T-cell (primary cell): Measurements from ENCODE around the gene RIPOR2. TPM values are rescaled to one million over a fixed set of nuclear protein-coding genes. Genes with fewer than 3 reads are reported as not detected.
A peak's percentile ranks its signal among the peaks of the same experiment; 100 is the strongest.

ENCODE experiments used
- ATAC-seq, 4 experiments: fragments of 200-7000 bp in 3 of 4; fragments of 150-1000 bp in 1 of 4; cut with Tn5 transposase; replicated peaks in 1 of 4; 1 replicate in 3 of 4; 2 replicates in 1 of 4; pipeline ENCODE4 v1.10.0; 2021; ENCODE audit warnings: moderate library complexity in 3 of 4, mild to moderate bottlenecking in 2 of 4, moderate number of reproducible peaks in 1 of 4
- CTCF ChIA-PET, 2 donors: fragments of 300-600 bp; sonication (Branson Sonifier 250); formaldehyde crosslinking; loops; one replicate each; lab custom pipeline; 2022; ENCODE audit warnings: antibody characterized with exemption in 2 of 2; lab: Charles Lee
- POLR2A ChIA-PET, 2 donors: fragments of 300-600 bp; sonication (Branson Sonifier 250); formaldehyde crosslinking; loops; one replicate each; lab custom pipeline; 2022; ENCODE audit warnings: antibody characterized with exemption in 2 of 2; lab: Charles Lee
- DNase-seq, 35 experiments: peaks; one replicate each; pipeline versions ENCODE4 v3.0.0 to v3.0.0-alpha.2; 2013 to 2023
- H3K27ac ChIP-seq: one replicate; pipeline ENCODE4 v1.5.1; 2013; ENCODE audit warnings: low read length
- H3K27me3 ChIP-seq, 2 experiments: replicated peaks in 1 of 2; 1 replicate in 1 of 2; 2 replicates in 1 of 2; pipeline versions ENCODE4 v1.6.1 to v1.7.0; 2013; ENCODE audit warnings: low read length in 1 of 2, mixed read lengths in 1 of 2; ENCODE audit not compliant: control insufficient read depth in 2 of 2, insufficient read depth in 2 of 2; ENCODE audit errors: extremely low read depth in 1 of 2
- H3K36me3 ChIP-seq, 2 donors: 1 replicate in 1 of 2; 2 replicates in 1 of 2; pipeline versions ENCODE4 v1.6.1 to v1.7.0; 2013; ENCODE audit warnings: low read length in 1 of 2; ENCODE audit not compliant: control insufficient read depth in 2 of 2, insufficient read depth in 1 of 2; ENCODE audit errors: extremely low read depth in 1 of 2
- H3K4me1 ChIP-seq, 2 experiments: 1 replicate in 1 of 2; 2 replicates in 1 of 2; pipeline versions ENCODE4 v1.6.1 to v1.7.0; 2013; ENCODE audit warnings: low read length in 2 of 2, mixed read lengths in 1 of 2; ENCODE audit not compliant: insufficient read depth in 2 of 2, control insufficient read depth in 1 of 2; ENCODE audit errors: extremely low read depth in 1 of 2
- H3K4me3 ChIP-seq, 2 donors: 1 replicate in 1 of 2; 2 replicates in 1 of 2; pipeline versions ENCODE4 v1.5.1 to v1.7.0; 2013; ENCODE audit warnings: mild to moderate bottlenecking in 2 of 2, low read length in 1 of 2, moderate library complexity in 1 of 2; ENCODE audit not compliant: control insufficient read depth in 1 of 2; ENCODE audit errors: extremely low read depth in 1 of 2
- H3K9me3 ChIP-seq: 2 replicates; pipeline ENCODE4 v1.7.0; 2013
- H3K27ac Mint-ChIP-seq, 2 donors: one replicate each; pipeline ENCODE4 v1.8.0; 2020 to 2021; ENCODE audit warnings: mild to moderate bottlenecking in 2 of 2, mixed read lengths in 2 of 2
- H3K27me3 Mint-ChIP-seq, 2 donors: one replicate each; pipeline ENCODE4 v1.8.0; 2021 to 2022; ENCODE audit warnings: mixed read lengths in 2 of 2
- H3K36me3 Mint-ChIP-seq: one replicate; pipeline ENCODE4 v1.8.0; 2021; ENCODE audit warnings: mixed read lengths
- H3K4me1 Mint-ChIP-seq, 3 donors: one replicate each; pipeline ENCODE4 v1.8.0; 2020 to 2022; ENCODE audit warnings: mixed read lengths in 3 of 3, mild to moderate bottlenecking in 1 of 3
- H3K4me3 Mint-ChIP-seq, 3 donors: one replicate each; pipeline ENCODE4 v1.8.0; 2020 to 2022; ENCODE audit warnings: mild to moderate bottlenecking in 3 of 3, mixed read lengths in 3 of 3, moderate library complexity in 3 of 3
- H3K9me3 Mint-ChIP-seq, 3 donors: one replicate each; pipeline ENCODE4 v1.8.0; 2020 to 2022; ENCODE audit warnings: mixed read lengths in 3 of 3
- whole genome bisulfite sequencing: methylation state at CpG from one replicate; pipeline ENCODE4 v1.1.5; 2013; ENCODE audit warnings: missing lambda C conversion rate; ENCODE audit not compliant: insufficient coverage; 5-methylcytosine and 5-hydroxymethylcytosine counted together
- total RNA-seq, 35 experiments: library from RNA in 6 of 35; stranded (reverse) in 6 of 35; fragments of 120-200 nt in 1 of 35; gene quantifications; one replicate each; pipeline versions ENCODE4 v1.2.1 to v1.2.4 and lab custom pipeline; 2013 to 2026

The RIPOR2 gene
- total RNA-seq, 5 donors from 2014 or later (not counting 1 experiment from before 2014, with no cell fraction given), result 381 to 480 (median 441) TPM

- DNase-seq (no peak), ATAC-seq (no peak)
- H3K4me3 Mint-ChIP-seq, result peak overlapping the region; percentile 15 to 50 (median 29)
- POLR2A ChIA-PET, result interaction anchor here in 1 of 2 donors (0.6 kb wide), 1 partner anchor 272 kb away, joined by 14 read pairs; no protein-coding TSS in a partner anchor
- Histone ChIP-seq H3K4me1 (peaks cover 38 to 61% of the 10 kb centered on the region in 2 experiments), H3K36me3 (peaks cover 0 to 76% of the 10 kb centered on the region in 2 donors), H3K9me3 (no peaks in the 10 kb centered on the region), H3K27me3 (no peaks in the 10 kb centered on the region), H3K27ac (peak overlapping the region; percentile 8), H3K4me3 (no peak overlapping the region)
- CTCF ChIA-PET, result interaction anchor here in 1 of 2 donors (1.0 kb wide), 1 partner anchor 125 kb away, joined by 3 read pairs; no protein-coding TSS in a partner anchor
- H3K9me3 Mint-ChIP-seq, result no peaks in the 10 kb centered on the region
- peak overlapping the region; percentile 15 to 88 for H3K27ac Mint-ChIP-seq
- H3K36me3 Mint-ChIP-seq, result peaks cover 43% of the 10 kb centered on the region
- H3K27me3 Mint-ChIP-seq, result no peaks in the 10 kb centered on the region
- WGBS, result no CpG with 5 or more reads among the region's 1 CpG
- H3K4me1 Mint-ChIP-seq, result peaks cover 85 to 91% (median 88%) of the 10 kb centered on the region in 3 donors
Measured at GRCh38 chr6:24893342-24893850, 42.4 kb downstream of the RIPOR2 start.

GRCh38 chr6:24891004-24891403 is 44.8 kb downstream of the RIPOR2 start:
- 94% methylated on average over 2 of the region's 3 CpGs for WGBS

GRCh38 chr6:24890471-24890870 is 45.3 kb downstream of the RIPOR2 start:
- CTCF ChIA-PET, result interaction anchor here in 1 of 2 donors (0.9 to 1.3 kb wide), 2 partner anchors 101 to 127 kb away, joined by 4 read pairs; no protein-coding TSS in a partner anchor
- peaks cover 0 to 72% of the 10 kb centered on the region in 2 donors for H3K36me3 ChIP-seq

More at GRCh38 chr6:24891004-24891403, 44.8 kb downstream of the RIPOR2 start:
- Histone ChIP-seq H3K4me3 (no peak overlapping the region), H3K9me3 (no peaks in the 10 kb centered on the region), H3K4me1 (peaks cover 57 to 58% of the 10 kb centered on the region in 2 experiments), H3K27ac (peak overlapping the region; percentile 28), H3K27me3 (no peaks in the 10 kb centered on the region), H3K36me3 (peaks cover 0 to 73% of the 10 kb centered on the region in 2 donors)
- Mint-ChIP-seq H3K4me3 (peak overlapping the region in 2 of 3 donors; percentile 6 to 57), H3K9me3 (no peaks in the 10 kb centered on the region), H3K36me3 (peaks cover 48% of the 10 kb centered on the region), H3K4me1 (peaks cover 91 to 93% (median 92%) of the 10 kb centered on the region in 3 donors), H3K27me3 (no peaks in the 10 kb centered on the region), H3K27ac (peak overlapping the region; percentile 71 to 77)
- POLR2A ChIA-PET, result interaction anchor here (0.6 to 0.9 kb wide), 5 partner anchors 8 to 176 kb away, joined by 3 to 4 read pairs (median 3); no protein-coding TSS in a partner anchor
- CTCF ChIA-PET, result interaction anchor here in 1 of 2 donors (0.9 to 1.3 kb wide), 3 partner anchors 35 to 127 kb away, joined by 4 read pairs; no protein-coding TSS in a partner anchor
- DNase-seq (no peak), ATAC-seq (peak in 2 of 4 experiments; percentile 23 to 42)

GRCh38 chr6:24888715-24889370 is 46.9 kb downstream of the RIPOR2 start:
- DNase-seq, result no peak
- Mint-ChIP-seq H3K4me3 (peak overlapping the region in 2 of 3 donors; percentile 41 to 56), H3K36me3 (peaks cover 49% of the 10 kb centered on the region), H3K9me3 (no peaks in the 10 kb centered on the region), H3K4me1 (peaks cover 84 to 95% (median 87%) of the 10 kb centered on the region in 3 donors), H3K27me3 (no peaks in the 10 kb centered on the region), H3K27ac (peak overlapping the region; percentile 56 to 88)
- peaks cover 45 to 53% of the 10 kb centered on the region in 2 experiments for H3K4me1 ChIP-seq
- WGBS, result no CpG with 5 or more reads among the region's 5 CpGs
- H3K4me3 ChIP-seq, result no peak overlapping the region
- no peaks in the 10 kb centered on the region for H3K27me3 ChIP-seq
- H3K36me3 ChIP-seq, result peaks cover 0 to 60% of the 10 kb centered on the region in 2 donors
- H3K9me3 ChIP-seq, result no peaks in the 10 kb centered on the region
- peak in 1 of 4 experiments; percentile 62 for ATAC-seq
- H3K27ac ChIP-seq, result peak overlapping the region; percentile 28
- ChIA-PET POLR2A (interaction anchor here (0.6 to 1.2 kb wide), 5 partner anchors 13 to 59 kb away, joined by 3 to 4 read pairs (median 4); no protein-coding TSS in a partner anchor), CTCF (interaction anchor here (0.8 to 2.3 kb wide), 23 partner anchors 9 to 129 kb away, joined by 3 to 16 read pairs (median 4); partner anchors contain the start of gene RIPOR2 (in 1 of the 2))

More at GRCh38 chr6:24890471-24890870, 45.3 kb downstream of the RIPOR2 start:
- Mint-ChIP-seq H3K4me1 (peaks cover 90 to 95% (median 91%) of the 10 kb centered on the region in 3 donors), H3K27ac (peak overlapping the region; percentile 67 to 77), H3K4me3 (peak overlapping the region in 2 of 3 donors; percentile 6 to 57), H3K36me3 (peaks cover 50% of the 10 kb centered on the region), H3K27me3 (no peaks in the 10 kb centered on the region), H3K9me3 (no peaks in the 10 kb centered on the region)
- no CpG with 5 or more reads among the region's 1 CpG for WGBS
- ATAC-seq (no peak), DNase-seq (no peak)
- Histone ChIP-seq H3K27me3 (no peaks in the 10 kb centered on the region), H3K9me3 (no peaks in the 10 kb centered on the region), H3K27ac (peak overlapping the region; percentile 28), H3K4me3 (no peak overlapping the region), H3K4me1 (peaks cover 54 to 59% of the 10 kb centered on the region in 2 experiments)
- POLR2A ChIA-PET, result interaction anchor here in 1 of 2 donors (0.6 kb wide), 1 partner anchor 79 kb away, joined by 3 read pairs; no protein-coding TSS in a partner anchor

- peaks cover 0 to 53% of the 10 kb centered on the region in 2 donors for H3K36me3 ChIP-seq
Measured at GRCh38 chr6:24887545-24888140, 48.1 kb downstream of the RIPOR2 start.

More at GRCh38 chr6:24887545-24888140, 48.1 kb downstream of the RIPOR2 start:
- peaks cover 84 to 95% (median 87%) of the 10 kb centered on the region in 3 donors for H3K4me1 Mint-ChIP-seq
- Histone ChIP-seq H3K9me3 (no peaks in the 10 kb centered on the region), H3K27ac (peak overlapping the region; percentile 5), H3K4me3 (no peak overlapping the region), H3K4me1 (peaks cover 46 to 52% of the 10 kb centered on the region in 2 experiments), H3K27me3 (no peaks in the 10 kb centered on the region)
- no peak for DNase-seq
- no peaks in the 10 kb centered on the region for H3K9me3 Mint-ChIP-seq
- H3K4me3 Mint-ChIP-seq, result peak overlapping the region in 1 of 3 donors; percentile 8
- POLR2A ChIA-PET, result interaction anchor here (0.6 to 1.2 kb wide), 6 partner anchors 11 to 38 kb away, joined by 3 to 4 read pairs (median 3); no protein-coding TSS in a partner anchor
- CTCF ChIA-PET, result interaction anchor here (0.5 to 2.3 kb wide), 17 partner anchors 11 to 183 kb away, joined by 3 to 16 read pairs (median 4); partner anchors contain the start of gene RIPOR2 (in 1 of the 2)
- no peak for ATAC-seq
- H3K36me3 Mint-ChIP-seq, result peaks cover 56% of the 10 kb centered on the region
- no CpG with 5 or more reads among the region's 3 CpGs for WGBS
- H3K27ac Mint-ChIP-seq, result peak overlapping the region; percentile 29 to 61
- H3K27me3 Mint-ChIP-seq, result no peaks in the 10 kb centered on the region
